HG03575 (cell line): Measurements from ENCODE around the gene ACTL7A.
"Not testable (repeated sequence)": the region's sequence is repeated elsewhere in the genome, so short reads cannot be mapped to it uniquely, and the experiment has no call there.

Experiments
- ATAC-seq: cut with Tn5 transposase; IDR thresholded peaks from one replicate; pipeline ENCODE4 v1.9.1; 2021; ENCODE audit not compliant: unreplicated experiment, insufficient number of reproducible peaks, low FRiP score; ENCODE audit errors: extremely low read depth

Gene ACTL7A

DNA sequence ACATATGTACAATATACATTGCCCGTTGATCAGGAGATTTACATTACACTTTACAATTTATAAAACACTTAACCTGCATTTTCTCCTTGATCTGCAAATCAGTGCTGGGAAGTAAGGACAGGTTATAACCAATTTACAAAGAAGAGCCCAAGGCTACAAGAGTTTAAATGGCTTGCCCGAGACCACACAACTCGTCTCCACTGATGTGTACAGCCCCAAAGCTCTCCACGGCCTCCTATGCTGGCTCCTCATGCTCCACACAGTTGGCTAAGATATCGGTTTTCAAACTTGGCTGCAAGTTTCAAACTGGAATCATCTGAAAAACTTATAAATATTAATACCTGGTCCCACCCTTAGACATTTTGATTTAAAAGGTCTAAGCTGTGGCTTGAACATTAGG is 16.6 kb upstream of the ACTL7A start:
- ATAC-seq, result no peak

DNA sequence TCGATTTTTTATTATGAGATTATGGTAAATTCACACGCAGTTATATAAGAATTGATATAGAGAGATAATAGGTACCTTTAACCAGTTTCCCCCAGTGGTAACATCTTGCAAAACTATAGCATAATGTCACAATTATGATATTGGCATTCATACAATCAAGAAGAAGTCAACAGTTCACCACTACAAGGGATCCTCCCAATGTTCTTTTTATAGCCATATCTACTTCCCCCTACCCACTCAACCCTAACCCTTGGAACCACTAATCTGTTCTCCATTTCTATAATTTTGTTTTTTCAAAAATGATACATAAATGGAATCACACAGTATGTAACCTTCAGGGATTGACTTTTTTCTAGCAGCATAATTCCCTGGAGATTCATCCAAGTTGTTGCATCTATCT is 16.1 kb upstream of the ACTL7A start:
- no peak for ATAC-seq

DNA sequence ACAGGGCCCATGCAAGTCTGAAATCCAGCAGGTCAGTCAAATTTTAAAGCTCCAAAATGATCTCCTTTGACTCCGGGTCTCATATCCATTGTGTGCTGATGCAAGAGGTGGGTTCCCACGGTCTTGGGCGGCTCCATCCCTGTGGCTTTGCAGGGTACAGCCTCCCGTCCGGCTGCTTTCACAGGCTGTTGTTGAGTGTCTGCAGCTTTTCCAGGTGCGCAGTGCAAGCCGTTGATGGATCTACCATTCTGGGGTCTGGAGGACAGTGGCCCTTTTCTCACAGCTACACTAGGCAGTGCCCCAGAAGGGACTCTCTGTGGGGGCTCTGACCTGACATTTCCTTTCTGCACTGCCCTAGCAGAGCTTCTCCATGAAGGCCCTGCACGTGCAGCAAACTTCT is 13.8 kb upstream of the ACTL7A start:
- not testable (repeated sequence) for ATAC-seq

DNA sequence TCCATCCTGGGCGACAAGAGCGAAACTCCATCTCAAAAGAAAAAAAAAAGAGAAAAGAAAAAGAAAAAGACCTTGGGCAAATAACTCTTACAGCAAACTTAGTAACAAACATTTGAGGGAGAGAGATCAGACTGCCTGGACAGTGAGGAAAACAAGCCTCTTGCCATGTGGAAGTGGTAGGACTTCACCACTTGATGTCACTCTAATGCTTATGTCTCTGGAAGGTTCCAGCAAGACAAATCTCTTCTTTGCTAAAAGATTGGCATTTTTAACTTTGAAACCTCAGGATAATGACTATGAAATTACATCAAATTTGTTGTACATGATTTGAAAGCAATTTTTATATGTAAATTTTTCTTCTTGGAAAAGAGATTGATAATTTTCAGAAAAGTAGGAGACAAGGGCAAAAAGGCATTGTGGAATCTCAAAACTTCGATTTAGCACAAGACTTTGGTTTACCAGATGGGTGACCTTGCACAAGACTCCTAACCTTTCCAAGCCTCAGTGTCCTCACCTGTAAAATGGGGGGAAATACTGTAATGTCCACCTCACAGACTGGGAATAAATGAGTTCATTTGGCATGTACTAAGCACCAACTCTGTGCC is 11.7 kb upstream of the ACTL7A start:
- no peak for ATAC-seq

DNA sequence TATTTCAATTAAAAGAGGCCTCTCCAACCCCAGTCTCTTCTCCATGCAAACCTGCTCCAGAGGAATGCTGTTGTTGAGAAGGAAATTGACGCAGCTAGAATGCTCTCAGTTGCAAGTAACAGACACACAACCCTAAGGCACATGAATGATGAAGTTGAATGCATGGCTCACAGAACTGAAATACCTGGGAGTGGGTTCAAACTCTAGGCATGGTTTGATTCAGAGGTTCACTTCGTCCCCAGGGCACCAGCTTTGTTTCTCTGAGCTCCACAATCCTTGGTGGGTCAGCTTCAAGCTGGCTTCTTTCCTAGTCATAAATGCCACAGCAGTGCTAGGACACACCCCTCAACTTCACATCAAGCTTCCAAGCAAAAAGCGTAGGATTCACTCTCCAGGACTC is 10.9 kb upstream of the ACTL7A start:
- ATAC-seq, result no peak

DNA sequence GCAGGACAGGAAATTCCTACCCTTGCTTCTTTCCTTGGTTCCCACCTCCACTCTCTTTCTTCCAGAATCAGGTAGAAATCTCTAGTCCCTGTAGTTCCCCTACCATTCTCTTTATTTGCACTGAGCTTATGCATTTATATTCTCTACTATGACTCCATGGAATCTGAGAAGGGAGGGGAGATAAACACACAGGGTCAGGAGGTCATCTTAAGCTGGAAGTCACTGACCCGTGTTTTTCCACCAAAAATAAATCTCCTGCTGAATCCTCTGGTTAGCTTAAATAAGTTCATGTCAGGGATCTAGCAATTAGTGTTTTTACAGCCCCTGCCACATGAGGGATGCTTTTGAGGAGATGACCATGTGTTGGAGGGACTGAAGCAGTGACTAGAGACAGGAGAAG is 10.0 kb upstream of the ACTL7A start:
- no peak for ATAC-seq

DNA sequence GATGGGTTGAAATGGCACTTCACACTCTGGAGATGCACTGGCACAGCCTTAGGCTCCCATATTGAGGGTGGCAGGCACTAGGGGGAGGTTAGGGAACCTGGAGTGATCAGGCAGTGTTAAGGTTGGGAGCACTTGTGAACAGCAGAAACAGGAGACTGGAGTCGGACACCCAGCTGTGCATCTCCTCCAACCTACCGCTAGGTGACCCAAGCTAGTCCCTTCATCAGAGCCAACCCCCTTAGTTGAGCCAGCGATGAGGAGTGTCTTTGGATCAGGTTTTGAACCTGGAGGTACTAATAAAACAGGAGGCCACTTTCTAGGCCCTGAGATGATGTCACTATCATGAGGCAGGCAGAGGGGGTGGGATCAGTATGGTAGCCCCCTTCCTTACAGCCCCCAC is 8.0 kb upstream of the ACTL7A start:
- no peak for ATAC-seq

DNA sequence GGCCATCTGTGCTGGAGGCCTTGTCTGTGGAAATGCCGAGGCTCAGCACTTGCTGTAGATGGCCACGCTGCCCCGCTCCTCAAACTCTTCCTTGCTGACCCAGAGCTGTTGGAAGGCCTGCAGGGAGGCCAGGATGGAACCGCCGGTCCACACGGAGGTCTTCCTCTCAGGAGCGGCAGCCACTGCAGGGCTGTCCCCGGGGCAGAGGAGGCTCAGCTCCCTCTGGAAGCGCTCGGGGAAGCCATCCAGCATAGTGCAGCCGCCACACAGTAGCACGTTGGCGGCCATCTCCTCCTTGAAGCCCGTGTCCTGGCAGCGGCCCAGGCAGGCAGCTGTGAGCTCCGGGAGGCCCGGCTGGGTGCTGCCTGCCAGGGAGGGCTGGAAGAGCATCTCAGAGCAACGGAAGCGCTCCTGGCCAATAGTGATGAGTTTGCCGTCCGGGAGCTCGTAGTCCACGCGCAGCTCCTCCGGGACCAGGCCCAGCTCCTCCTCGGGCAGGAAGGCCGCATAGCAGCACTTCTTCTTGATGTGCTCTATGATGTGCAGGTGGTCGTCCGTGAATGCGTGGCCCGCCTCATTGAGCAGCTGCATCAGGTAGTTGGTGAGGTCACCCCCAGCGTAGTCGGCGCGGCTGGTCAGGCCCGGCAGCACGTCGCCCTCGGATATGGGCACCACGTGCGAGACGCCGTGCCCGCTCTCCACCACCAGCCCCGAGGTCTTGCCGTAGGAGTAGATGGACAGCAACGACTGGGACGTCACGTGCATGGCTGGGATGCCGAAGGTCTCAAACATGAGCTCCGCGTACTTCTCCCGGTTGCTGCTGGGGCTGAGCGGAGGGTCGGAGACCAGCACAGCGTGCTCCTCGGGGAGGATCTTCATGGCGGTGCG is 7.2 kb upstream of the ACTL7A start:
- no peak for ATAC-seq

DNA sequence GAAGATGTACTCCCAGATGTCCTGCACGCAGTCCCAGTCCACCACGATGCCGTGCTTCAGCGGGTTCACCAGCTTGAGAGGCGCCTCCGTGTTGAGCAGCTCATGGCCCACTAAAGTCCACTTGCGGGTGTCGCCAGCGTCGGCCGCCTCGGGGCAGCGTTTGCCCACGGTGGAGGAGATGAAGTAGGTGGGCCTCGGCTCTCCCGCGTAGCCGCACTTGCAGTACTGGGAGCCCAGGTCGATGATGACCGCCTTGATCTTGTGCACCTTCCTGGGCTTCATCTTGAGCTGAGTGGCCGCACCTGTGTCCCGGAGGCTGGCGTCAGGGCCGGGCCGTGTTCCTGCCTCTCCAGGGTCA is 6.6 kb upstream of the ACTL7A start:
- no peak for ATAC-seq

DNA sequence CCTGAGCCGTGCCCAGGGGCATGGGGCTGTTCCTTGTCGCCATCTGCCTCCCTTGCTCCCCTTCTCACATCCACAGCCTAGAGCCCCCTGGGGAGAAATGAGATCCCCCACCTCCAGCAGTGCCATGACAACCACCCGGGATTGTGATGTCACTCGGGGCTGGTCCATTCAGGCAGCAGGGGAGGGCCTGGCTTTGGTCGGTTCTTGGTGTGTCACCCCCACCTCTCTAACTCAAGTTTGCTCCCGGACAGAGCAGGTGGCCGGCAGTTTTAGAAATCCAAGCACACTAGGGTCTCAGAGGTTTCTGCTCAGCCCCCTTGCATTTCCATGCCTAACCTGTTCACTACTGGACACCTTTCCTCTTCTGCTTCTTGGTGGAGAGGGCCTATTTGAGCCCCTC is 6.2 kb upstream of the ACTL7A start, which contains the start of gene ACTL7B:
Gene ACTL7B (minus strand): TSS at position 99 of the 400 bp plus-strand sequence. CDS start 56 bp downstream, at position 43.
- ATAC-seq, result no peak

DNA sequence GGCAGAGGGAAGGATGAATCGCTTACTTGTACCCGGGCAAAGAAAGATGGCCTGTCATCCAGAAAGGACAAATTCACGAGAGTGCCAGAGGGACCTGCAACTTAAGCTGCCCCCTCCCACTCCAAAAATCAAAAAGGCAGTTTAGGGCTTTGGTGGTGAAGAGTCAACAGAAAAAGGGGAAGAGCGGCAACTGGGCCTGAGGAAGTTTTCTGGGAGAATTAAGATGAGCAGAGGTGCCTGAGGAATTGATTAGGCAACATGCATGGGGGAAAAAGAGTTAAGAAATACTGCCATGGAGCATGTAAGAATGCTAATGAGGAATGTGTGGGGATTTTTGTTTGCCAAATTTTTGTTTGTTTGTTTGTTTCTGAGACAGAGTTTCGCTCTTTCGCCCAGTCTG is 4.5 kb upstream of the ACTL7A start:
- no peak for ATAC-seq

DNA sequence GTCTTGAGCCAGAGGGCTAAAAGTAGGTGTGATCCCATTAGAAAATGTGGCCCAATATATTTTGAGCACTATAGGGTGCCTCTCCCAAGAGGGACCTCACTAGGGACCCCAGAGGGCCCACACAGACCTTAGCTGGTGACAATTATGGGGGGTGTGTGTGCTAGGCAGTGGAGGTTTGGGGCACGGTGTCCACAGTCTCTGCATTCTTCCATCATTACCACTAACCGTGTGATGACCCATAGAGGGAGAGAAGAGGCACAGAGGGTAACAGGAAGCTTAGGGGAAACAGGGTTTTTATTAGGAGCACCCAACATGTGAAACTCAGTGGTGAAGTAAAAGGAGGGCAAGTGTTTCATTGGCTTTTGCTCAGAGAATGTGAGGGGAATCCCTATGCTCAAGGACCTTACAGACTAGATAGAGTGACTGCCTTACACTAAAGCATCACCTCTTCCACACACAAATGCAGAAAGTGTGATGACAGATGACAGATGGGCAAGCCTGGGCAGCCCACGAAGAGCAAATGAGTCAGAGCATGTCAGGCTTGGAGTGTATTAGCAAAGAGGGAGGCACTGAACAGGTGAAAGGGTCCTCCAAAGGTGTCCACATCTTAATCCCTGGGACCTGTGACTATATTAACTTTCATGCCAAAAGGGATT is 2.5 kb upstream of the ACTL7A start:
- peak; percentile 55 for ATAC-seq

DNA sequence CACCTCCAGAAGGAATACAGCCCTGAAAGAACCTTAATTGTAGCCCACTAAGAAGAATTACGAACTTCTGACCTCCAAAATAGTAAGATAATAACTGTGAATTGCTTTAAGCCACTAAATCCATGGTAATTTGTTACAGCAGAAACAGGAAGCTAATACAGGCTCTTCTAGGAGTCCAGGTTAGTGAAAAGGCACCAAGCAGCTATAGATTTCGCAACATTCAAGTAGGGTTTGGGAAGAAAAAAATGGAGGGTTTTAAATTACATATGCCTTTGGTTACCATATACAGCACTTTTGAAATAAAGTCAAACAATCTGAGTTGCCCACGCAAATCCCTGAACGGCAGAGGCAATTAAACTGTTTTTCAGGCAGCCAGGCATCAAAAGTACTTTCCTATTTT is 1.7 kb upstream of the ACTL7A start:
- ATAC-seq, result no peak

DNA sequence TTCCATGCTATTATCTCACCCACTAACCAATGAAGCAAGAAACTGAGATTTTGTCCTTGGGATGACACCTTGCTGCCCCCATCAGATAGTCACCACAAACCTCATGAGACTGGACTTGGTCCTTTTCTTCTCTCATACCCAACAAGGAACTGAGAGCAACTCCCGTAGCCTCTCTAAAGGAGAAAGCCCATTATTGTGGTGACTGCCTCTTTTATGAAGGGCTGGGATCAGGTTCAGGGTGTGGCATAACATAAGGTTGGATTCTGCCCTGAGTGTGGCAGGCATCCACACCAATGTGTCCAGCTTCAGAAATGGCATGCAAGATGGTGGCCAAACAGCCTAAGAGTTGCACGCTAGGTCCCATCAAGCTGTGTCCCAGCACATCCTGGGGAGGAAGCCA is 1.3 kb upstream of the ACTL7A start:
- ATAC-seq, result no peak

DNA sequence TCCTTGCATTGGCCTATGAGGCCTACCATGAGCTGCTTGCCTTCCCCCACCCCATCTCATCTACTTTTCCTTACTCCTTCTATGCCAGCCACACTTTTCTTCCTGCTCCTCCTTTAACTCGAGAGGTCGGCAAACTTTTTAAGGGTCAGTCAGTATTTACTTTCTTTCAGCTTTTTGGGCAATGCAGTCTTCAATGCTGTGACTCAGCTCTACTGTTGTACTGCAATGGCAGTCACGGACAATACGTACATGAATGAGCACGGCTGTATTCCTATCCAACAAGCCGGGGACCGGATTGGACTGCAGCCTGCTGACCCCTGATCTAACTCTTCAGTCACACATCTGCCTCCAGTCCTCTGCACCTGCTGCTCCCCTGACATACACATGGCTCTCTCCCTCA is 602 bp upstream of the ACTL7A start:
- ATAC-seq, result no peak

DNA sequence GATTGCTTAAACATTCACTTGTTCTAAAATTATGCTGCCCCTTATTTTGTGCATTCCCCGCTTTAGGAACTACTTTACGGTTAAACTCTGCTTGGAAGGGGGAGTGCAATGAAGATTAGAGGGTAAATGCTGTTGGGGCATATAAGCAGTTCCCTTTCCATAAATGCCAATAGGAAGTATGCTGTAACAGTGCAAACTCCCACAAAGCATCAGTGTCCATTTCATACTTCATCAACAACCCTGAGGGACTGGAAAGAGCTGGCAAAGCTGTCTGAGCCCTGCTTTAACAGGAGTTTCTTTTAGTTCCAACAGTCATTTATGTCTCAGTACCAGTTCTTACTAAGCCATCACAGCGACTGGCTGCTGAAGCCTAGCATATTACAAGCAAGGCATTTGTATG is 1.8 kb downstream of the ACTL7A start:
- ATAC-seq, result no peak

DNA sequence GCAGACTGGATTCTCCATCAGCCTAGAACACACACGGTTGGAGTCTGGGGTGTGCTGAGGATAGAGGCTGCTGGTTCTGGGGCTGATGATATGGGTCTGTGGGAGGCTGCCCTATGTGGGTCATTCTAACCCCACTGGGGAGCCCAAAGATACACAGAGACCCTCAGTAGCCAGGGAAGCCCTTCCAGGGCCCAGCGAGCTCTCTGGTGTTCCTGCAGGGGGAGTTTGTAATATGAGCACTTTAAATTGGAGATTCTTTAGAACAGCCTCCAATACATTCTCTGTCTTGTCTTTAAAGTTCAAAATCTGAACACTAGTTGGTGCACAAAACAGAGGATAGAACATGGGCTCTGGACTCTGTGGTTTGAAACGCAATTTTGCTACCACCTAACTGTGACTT is 2.4 kb downstream of the ACTL7A start:
- no peak for ATAC-seq

DNA sequence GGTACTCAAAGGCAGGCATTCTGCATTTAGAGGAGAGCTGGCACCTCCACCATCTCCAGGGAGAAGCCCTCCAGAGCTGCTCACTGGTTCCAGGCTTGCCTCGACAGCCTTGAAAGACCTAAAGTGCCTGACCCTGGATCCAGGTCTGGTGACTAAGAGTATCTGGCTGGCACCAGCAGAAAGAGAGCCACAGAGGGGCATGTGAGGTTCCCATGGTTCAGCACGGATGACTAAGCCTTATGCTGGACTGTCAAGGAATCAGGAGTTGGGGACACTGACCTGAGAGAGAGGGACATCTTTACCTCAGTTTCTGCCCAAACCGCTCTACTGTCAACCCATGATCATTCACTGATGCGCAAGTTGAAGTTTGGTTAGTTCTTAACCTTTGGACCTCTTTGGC is 3.0 kb downstream of the ACTL7A start:
- no peak for ATAC-seq

DNA sequence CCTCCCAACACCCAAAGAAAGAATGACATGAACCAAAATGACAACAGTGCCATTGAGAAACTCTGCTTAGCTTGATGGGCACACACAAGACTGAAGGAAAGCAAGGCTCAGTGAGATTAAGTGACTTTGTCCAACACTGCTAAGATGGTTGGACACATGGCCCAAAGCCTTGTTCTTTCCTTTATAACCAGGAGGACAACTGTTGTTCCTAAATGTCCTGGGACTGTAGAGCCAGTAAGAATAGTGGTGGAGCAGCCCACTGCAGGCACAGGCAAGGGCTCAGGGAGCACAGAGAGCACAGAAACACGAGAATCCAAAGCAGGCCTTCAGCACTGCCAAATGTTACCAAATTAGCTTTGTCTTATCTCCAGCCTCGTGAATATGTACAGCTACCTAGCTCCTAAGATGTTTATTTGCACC is 3.9 kb downstream of the ACTL7A start:
- ATAC-seq, result no peak

DNA sequence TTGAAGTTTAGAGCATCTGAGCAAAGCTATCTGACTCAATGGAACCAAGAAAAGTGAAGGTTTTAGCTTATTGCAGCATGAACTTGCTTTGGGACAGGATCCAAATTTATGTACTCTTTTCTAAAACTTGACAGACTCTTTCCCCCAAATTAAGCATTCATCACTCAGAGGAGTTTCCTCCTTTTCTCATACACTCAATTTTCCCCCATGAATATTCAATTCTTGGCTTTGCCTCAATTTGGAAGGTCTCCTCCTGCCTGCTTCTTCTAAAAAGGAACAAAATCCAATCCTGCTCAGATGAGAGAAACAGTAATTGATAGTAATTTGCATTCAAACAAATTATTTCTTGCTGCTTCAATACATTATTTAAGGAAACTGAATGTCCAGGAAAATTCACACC is 5.0 kb downstream of the ACTL7A start:
- no peak for ATAC-seq
